MV-4-11 (cell line): Measurements from ENCODE around the gene SH3RF2.

ENCODE experiments used
- DNase-seq: peaks from one replicate; lab custom pipeline; 2025; lab: John Stamatoyannopoulos, UW

Gene SH3RF2

GRCh38 chr5:146042628-146043279 lies 106.4 kb downstream of the SH3RF2 start:
- DNase-seq = no peak

- DNase-seq = no peak
Measured at GRCh38 chr5:146043722-146044121, 107.3 kb downstream of the SH3RF2 start.

- no peak for DNase-seq
Measured at GRCh38 chr5:146047396-146047795, 111.0 kb downstream of the SH3RF2 start.

GRCh38 chr5:146048994-146049703 lies 112.8 kb downstream of the SH3RF2 start:
- peak; percentile 43 for DNase-seq

- no peak for DNase-seq
Measured at GRCh38 chr5:146049704-146050026, 113.3 kb downstream of the SH3RF2 start.

- DNase-seq = no peak
Measured at GRCh38 chr5:146050086-146050485, 113.7 kb downstream of the SH3RF2 start.

- DNase-seq = no peak
Measured at GRCh38 chr5:146051678-146052077, 115.3 kb downstream of the SH3RF2 start.

GRCh38 chr5:146052780-146053179 lies 116.4 kb downstream of the SH3RF2 start:
- no peak for DNase-seq

- no peak for DNase-seq
Measured at GRCh38 chr5:146055432-146055831, 119.1 kb downstream of the SH3RF2 start.

- DNase-seq = no peak
Measured at GRCh38 chr5:146059460-146060220, 123.3 kb downstream of the SH3RF2 start.

- no peak for DNase-seq
Measured at GRCh38 chr5:146060221-146060585, 123.8 kb downstream of the SH3RF2 start.

GRCh38 chr5:146066968-146067367 lies 130.6 kb downstream of the SH3RF2 start:
- no peak for DNase-seq

- no peak for DNase-seq
Measured at GRCh38 chr5:146068206-146068605, 131.8 kb downstream of the SH3RF2 start.

- no peak for DNase-seq
Measured at GRCh38 chr5:146068977-146069779, 132.8 kb downstream of the SH3RF2 start.

GRCh38 chr5:146069780-146070099 lies 133.4 kb downstream of the SH3RF2 start:
- no peak for DNase-seq

- DNase-seq = no peak
Measured at GRCh38 chr5:146070746-146071145, 134.4 kb downstream of the SH3RF2 start.

- DNase-seq = peak; percentile 8
Measured at GRCh38 chr5:146071171-146071570, 134.8 kb downstream of the SH3RF2 start.

- no peak for DNase-seq
Measured at GRCh38 chr5:146072595-146072994, 136.2 kb downstream of the SH3RF2 start.

GRCh38 chr5:146073239-146073900 lies 137.0 kb downstream of the SH3RF2 start:
- DNase-seq = no peak

- DNase-seq = peak; percentile 92
Measured at GRCh38 chr5:146076028-146076427, 139.7 kb downstream of the SH3RF2 start.

- peak; percentile 56 for DNase-seq
Measured at GRCh38 chr5:146076455-146076854, 140.1 kb downstream of the SH3RF2 start.

- no peak for DNase-seq
Measured at GRCh38 chr5:146078566-146078965, 142.2 kb downstream of the SH3RF2 start.
